HG03520 (cell line): ENCODE data around the gene TBX10.
"Not testable (repeated sequence)": the region's sequence is repeated elsewhere in the genome, so short reads cannot be mapped to it uniquely, and the experiment has no call there.

Experiments
- ATAC-seq: cut with Tn5 transposase; IDR thresholded peaks from one replicate; pipeline ENCODE4 v1.9.1; 2021; ENCODE audit warnings: mild to moderate bottlenecking, moderate library complexity; ENCODE audit not compliant: unreplicated experiment

TBX10 gene

GRCh38 chr11:67646535-67647336 lies 7.2 kb upstream of the TBX10 start:
- no peak for ATAC-seq

- ATAC-seq = no peak
Observed at GRCh38 chr11:67645521-67646461, 6.2 kb upstream of the TBX10 start.

- no peak for ATAC-seq
Observed at GRCh38 chr11:67644472-67645418, 5.2 kb upstream of the TBX10 start.

- no peak for ATAC-seq
Observed at GRCh38 chr11:67644042-67644441, 4.5 kb upstream of the TBX10 start.

GRCh38 chr11:67642173-67643120 lies 2.9 kb upstream of the TBX10 start:
- no peak for ATAC-seq

- no peak for ATAC-seq
Observed at GRCh38 chr11:67641338-67642172, 2.0 kb upstream of the TBX10 start.

- no peak for ATAC-seq
Observed at GRCh38 chr11:67640758-67641337, 1.3 kb upstream of the TBX10 start.

- ATAC-seq = no peak
Observed at GRCh38 chr11:67640021-67640757, 626 bp upstream of the TBX10 start.

GRCh38 chr11:67638535-67639437 lies 777 bp downstream of the TBX10 start:
- no peak for ATAC-seq

GRCh38 chr11:67637441-67637840 lies 2.1 kb downstream of the TBX10 start:
- not testable (repeated sequence) for ATAC-seq

- no peak for ATAC-seq
Observed at GRCh38 chr11:67636962-67637361, 2.6 kb downstream of the TBX10 start.

GRCh38 chr11:67635231-67635521 lies 4.4 kb downstream of the TBX10 start:
- no peak for ATAC-seq

- ATAC-seq = no peak
Observed at GRCh38 chr11:67634366-67635230, 5.0 kb downstream of the TBX10 start.

GRCh38 chr11:67633758-67634365 lies 5.7 kb downstream of the TBX10 start:
- ATAC-seq = no peak

GRCh38 chr11:67632982-67633755 lies 6.4 kb downstream of the TBX10 start:
- ATAC-seq = no peak
